HCT116 (cell line): ENCODE measurements around the gene DOCK9. TPM values are rescaled to one million over a fixed set of nuclear protein-coding genes. Genes with fewer than 3 reads are reported as not detected.

ENCODE experiments used
- ATAC-seq: fragments of 200-7000 bp; cut with Tn5 transposase; 2 replicates; pipeline ENCODE4 v1.9.1; 2020; ENCODE audit warnings: mild to moderate bottlenecking, moderate library complexity
- BruUV-seq: library from RNA; stranded (reverse); fragments of 400-500 nt; replicated peaks from 2 replicates; lab custom pipeline; 2021; lab: Mats Ljungman, UMichigan
- CTCF ChIA-PET: fragments of 300-600 bp; sonication (Branson Sonifier 250); formaldehyde crosslinking; loops from one replicate; lab custom pipeline; 2021; ENCODE audit warnings: antibody characterized with exemption; lab: Charles Lee
- POLR2A ChIA-PET: fragments of 300-600, 350-600 bp; sonication (Branson Sonifier 250); formaldehyde crosslinking; loops from one replicate; lab custom pipeline; 2021; ENCODE audit warnings: antibody characterized with exemption; lab: Charles Lee
- RAD21 ChIA-PET, 2 experiments: fragments of 300-600 bp; sonication (Branson Sonifier 250); formaldehyde crosslinking; loops; one replicate each; lab custom pipeline; 2023; ENCODE audit warnings: low total read pairs in 2 of 2; ENCODE audit not compliant: uncharacterized antibody in 2 of 2, unreplicated experiment in 2 of 2, low non-redundant PET in 1 of 2; lab: Charles Lee
- DNase-seq: peaks from one replicate; pipeline ENCODE4 v3.0.0-alpha.2; 2010; ENCODE audit warnings: low read depth, low spot score
- H2AFZ ChIP-seq: fragments of 200-600 bp; shearing (Covaris generic), sonication (generic); 2 replicates; pipeline ENCODE4 v1.6.1; 2017; ENCODE audit warnings: low read depth, mixed run types, mixed read lengths, antibody characterized with exemption, low read length; ENCODE audit not compliant: poor library complexity, severe bottlenecking
- H3K27ac ChIP-seq: 2 replicates; pipeline ENCODE4 v1.5.1; 2012; ENCODE audit warnings: low read depth, low read length
- H3K27me3 ChIP-seq: fragments of 200-600 bp; sonication (generic); 2 replicates; pipeline ENCODE4 v1.6.1; 2016; ENCODE audit warnings: mixed run types, low read length, mixed read lengths; ENCODE audit not compliant: insufficient read depth
- H3K36me3 ChIP-seq, 2 experiments: fragments of 200-500 bp in 1 of 2; fragments of 200-600 bp in 1 of 2; sonication (Bioruptor generic) in 1 of 2; sonication (generic) in 1 of 2; 2 replicates each; pipeline versions ENCODE4 v1.5.1 to v1.6.1; 2014 to 2016; ENCODE audit warnings: low read length in 2 of 2, inconsistent platforms in 1 of 2, mixed read lengths in 1 of 2, mixed run types in 1 of 2; ENCODE audit not compliant: insufficient read depth in 2 of 2, control insufficient read depth in 1 of 2
- H3K4me1 ChIP-seq, 2 experiments: fragments of 200-600 bp in 1 of 2; sonication (generic) in 1 of 2; 2 replicates each; pipeline versions ENCODE4 v1.5.1 to v1.6.1; 2012 to 2017; ENCODE audit warnings: low read length in 2 of 2, inconsistent platforms in 1 of 2, mild to moderate bottlenecking in 1 of 2, mixed read lengths in 1 of 2, mixed run types in 1 of 2, moderate library complexity in 1 of 2; ENCODE audit not compliant: insufficient read depth in 2 of 2, control insufficient read depth in 1 of 2
- H3K4me2 ChIP-seq: fragments of 200-600 bp; sonication (generic); 2 replicates; pipeline ENCODE4 v1.6.1; 2017; ENCODE audit warnings: mixed run types, low read length, mixed read lengths
- H3K4me3 ChIP-seq, 2 experiments: fragments of 200-600 bp in 1 of 2; sonication (generic) in 1 of 2; replicated peaks in 1 of 2; 2 replicates each; pipeline ENCODE4 v1.5.1; 2011 to 2016; ENCODE audit warnings: low read length in 2 of 2, control low read depth in 1 of 2, low read depth in 1 of 2, mild to moderate bottlenecking in 1 of 2, mixed read lengths in 1 of 2, mixed run types in 1 of 2
- H3K79me2 ChIP-seq: fragments of 200-600 bp; sonication (generic); 2 replicates; pipeline ENCODE4 v1.6.1; 2017; ENCODE audit warnings: mild to moderate bottlenecking, mixed run types, low read length, moderate library complexity, mixed read lengths; ENCODE audit not compliant: insufficient read depth
- H3K9ac ChIP-seq: fragments of 200-600 bp; sonication (generic); 2 replicates; pipeline ENCODE4 v1.6.1; 2016; ENCODE audit warnings: low read length, mixed read lengths
- H3K9me2 ChIP-seq: fragments of 200-600 bp; sonication (generic), shearing (Covaris generic); 2 replicates; pipeline ENCODE4 v1.6.1; 2017; ENCODE audit warnings: mixed run types, mild to moderate bottlenecking, moderate library complexity; ENCODE audit not compliant: insufficient read depth
- H3K9me3 ChIP-seq, 2 experiments: fragments of 200-500 bp in 1 of 2; fragments of 200-600 bp in 1 of 2; sonication (Bioruptor generic) in 1 of 2; sonication (generic) in 1 of 2; 2 replicates each; pipeline ENCODE4 v1.6.1; 2014 to 2017; ENCODE audit warnings: low read length in 2 of 2, mixed read lengths in 2 of 2, inconsistent platforms in 1 of 2, low read depth in 1 of 2, mild to moderate bottlenecking in 1 of 2, mixed run types in 1 of 2, moderate library complexity in 1 of 2; ENCODE audit not compliant: control insufficient read depth in 1 of 2, insufficient read depth in 1 of 2
- H4K20me1 ChIP-seq: fragments of 200-600 bp; sonication (generic), shearing (Covaris generic); 2 replicates; pipeline ENCODE4 v1.6.1; 2017; ENCODE audit warnings: mixed run types, mild to moderate bottlenecking, moderate library complexity; ENCODE audit not compliant: insufficient read depth
- CBX3 ChIP-seq: IDR thresholded peaks from 2 replicates; pipeline ENCODE4 v1.6.1; 2012; ENCODE audit warnings: low read depth
- EZH2phosphoT487 ChIP-seq: fragments of 200-600 bp; IDR thresholded peaks from 2 replicates; pipeline ENCODE4 v1.6.1; 2018; ENCODE audit warnings: antibody characterized with exemption, borderline replicate concordance
- POLR2AphosphoS5 ChIP-seq: IDR thresholded peaks from 2 replicates; pipeline ENCODE4 v1.6.1; 2011; ENCODE audit warnings: mild to moderate bottlenecking, low read depth, low read length, moderate library complexity
- RAD21 ChIP-seq: IDR thresholded peaks from 2 replicates; pipeline ENCODE4 v1.6.1; 2012; ENCODE audit warnings: low read depth, mild to moderate bottlenecking
- SP1 ChIP-seq: IDR thresholded peaks from 2 replicates; pipeline ENCODE4 v1.6.1; 2012; ENCODE audit warnings: low read depth
- YY1 ChIP-seq: IDR thresholded peaks from 2 replicates; pipeline ENCODE4 v1.6.1; 2011; ENCODE audit warnings: low read length, low read depth, moderate library complexity, mild to moderate bottlenecking; ENCODE audit not compliant: insufficient replicate concordance; ENCODE audit errors: extremely low read depth
- intact Hi-C: fragments of 100-400 bp; cut with micrococcal nuclease; formaldehyde crosslinking; loops from 2 replicates; pipeline ENCODE4 v1.10.0; 2022
- total RNA-seq: library from RNA; stranded (reverse); gene quantifications from one replicate; pipeline ENCODE4 v1.2.1, GENCODE V29; 2021; ENCODE audit not compliant: unreplicated experiment
- TF ChIP-seq, protein P1 (sequence below): IDR thresholded peaks from 2 replicates; pipeline ENCODE4 v1.6.1; 2012; ENCODE audit warnings: low read depth
- TF ChIP-seq, protein P2 (sequence below): IDR thresholded peaks from 2 replicates; pipeline ENCODE4 v1.6.1; 2011; ENCODE audit warnings: mild to moderate bottlenecking, low read length, moderate library complexity; ENCODE audit not compliant: insufficient replicate concordance; ENCODE audit errors: extremely low read depth

Gene DOCK9
- total RNA-seq, 1 experiment from 2014 or later = 58.8 TPM

DNA sequence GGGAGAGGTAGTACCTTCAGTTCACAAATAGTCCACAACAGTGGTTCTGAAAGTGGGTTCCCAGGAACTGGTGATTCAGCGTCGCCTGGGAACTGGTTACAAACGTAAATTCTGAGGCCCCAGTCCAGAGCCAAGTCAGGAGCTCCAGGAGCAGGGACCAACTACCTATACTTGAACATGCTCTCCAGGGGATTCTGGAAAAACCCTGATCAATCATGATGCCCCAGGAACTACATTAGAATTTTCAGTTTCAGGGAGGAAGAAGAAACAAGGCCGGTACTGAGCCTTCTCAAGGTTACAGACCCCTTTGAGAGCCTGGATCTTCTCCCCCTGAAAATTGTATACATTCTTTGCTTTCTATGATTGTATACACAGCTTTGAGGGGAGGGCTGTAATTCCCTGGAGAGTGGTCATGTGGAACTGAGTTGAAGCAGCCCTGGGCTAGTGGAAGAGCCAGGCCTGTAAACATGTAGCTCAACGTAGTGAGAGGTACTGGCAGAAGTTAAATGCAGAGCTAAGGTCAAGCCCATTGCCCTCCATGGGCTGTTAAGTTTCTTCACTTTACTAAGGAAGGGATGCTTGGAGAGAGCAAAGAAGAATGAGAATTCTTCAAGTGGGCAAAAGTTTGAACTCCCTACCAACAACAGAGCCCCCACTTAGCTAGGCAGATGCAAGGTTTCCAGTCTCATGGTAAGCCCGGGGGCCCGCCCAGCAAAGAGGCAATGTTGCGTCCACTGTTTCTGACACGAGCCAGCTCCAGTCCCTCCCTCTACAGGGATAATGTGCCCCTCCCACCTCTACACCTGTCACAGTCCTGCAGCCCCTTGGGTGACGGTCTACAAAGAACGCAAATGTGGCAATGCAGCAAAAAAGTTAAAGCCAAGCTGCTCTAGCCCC lies 17.0 kb downstream of the DOCK9 start:
- Histone ChIP-seq H3K9me2 (no peaks in the 10 kb centered on the region), H3K27ac (no peak overlapping the region), H3K4me1 (peaks cover 0 to 5% of the 10 kb centered on the region in 2 experiments; a peak in 1 of 4 replicates), H3K9ac (no peak overlapping the region), H2AFZ (no peak overlapping the region), H3K79me2 (no peaks in the 10 kb centered on the region), H3K4me2 (no peak overlapping the region), H3K4me3 (no peak overlapping the region), H3K9me3 (no peaks in the 10 kb centered on the region), H4K20me1 (no peaks in the 10 kb centered on the region), H3K36me3 (no peaks in the 10 kb centered on the region), H3K27me3 (no peaks in the 10 kb centered on the region)
- intact Hi-C loops = no loop called here
- no peak for DNase-seq
- RAD21 ChIA-PET = no interaction called here
- ATAC-seq = no peak
- POLR2A ChIA-PET = no interaction called here
- TF ChIP-seq RAD21 = no peak
- TF ChIP-seq POLR2AphosphoS5 = no peak
- no peak for TF ChIP-seq CBX3
- TF ChIP-seq SP1 = no peak
- TF ChIP-seq, protein P1, sequence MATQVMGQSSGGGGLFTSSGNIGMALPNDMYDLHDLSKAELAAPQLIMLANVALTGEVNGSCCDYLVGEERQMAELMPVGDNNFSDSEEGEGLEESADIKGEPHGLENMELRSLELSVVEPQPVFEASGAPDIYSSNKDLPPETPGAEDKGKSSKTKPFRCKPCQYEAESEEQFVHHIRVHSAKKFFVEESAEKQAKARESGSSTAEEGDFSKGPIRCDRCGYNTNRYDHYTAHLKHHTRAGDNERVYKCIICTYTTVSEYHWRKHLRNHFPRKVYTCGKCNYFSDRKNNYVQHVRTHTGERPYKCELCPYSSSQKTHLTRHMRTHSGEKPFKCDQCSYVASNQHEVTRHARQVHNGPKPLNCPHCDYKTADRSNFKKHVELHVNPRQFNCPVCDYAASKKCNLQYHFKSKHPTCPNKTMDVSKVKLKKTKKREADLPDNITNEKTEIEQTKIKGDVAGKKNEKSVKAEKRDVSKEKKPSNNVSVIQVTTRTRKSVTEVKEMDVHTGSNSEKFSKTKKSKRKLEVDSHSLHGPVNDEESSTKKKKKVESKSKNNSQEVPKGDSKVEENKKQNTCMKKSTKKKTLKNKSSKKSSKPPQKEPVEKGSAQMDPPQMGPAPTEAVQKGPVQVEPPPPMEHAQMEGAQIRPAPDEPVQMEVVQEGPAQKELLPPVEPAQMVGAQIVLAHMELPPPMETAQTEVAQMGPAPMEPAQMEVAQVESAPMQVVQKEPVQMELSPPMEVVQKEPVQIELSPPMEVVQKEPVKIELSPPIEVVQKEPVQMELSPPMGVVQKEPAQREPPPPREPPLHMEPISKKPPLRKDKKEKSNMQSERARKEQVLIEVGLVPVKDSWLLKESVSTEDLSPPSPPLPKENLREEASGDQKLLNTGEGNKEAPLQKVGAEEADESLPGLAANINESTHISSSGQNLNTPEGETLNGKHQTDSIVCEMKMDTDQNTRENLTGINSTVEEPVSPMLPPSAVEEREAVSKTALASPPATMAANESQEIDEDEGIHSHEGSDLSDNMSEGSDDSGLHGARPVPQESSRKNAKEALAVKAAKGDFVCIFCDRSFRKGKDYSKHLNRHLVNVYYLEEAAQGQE = no peak
- TF ChIP-seq YY1 = no peak
- TF ChIP-seq, protein P2, sequence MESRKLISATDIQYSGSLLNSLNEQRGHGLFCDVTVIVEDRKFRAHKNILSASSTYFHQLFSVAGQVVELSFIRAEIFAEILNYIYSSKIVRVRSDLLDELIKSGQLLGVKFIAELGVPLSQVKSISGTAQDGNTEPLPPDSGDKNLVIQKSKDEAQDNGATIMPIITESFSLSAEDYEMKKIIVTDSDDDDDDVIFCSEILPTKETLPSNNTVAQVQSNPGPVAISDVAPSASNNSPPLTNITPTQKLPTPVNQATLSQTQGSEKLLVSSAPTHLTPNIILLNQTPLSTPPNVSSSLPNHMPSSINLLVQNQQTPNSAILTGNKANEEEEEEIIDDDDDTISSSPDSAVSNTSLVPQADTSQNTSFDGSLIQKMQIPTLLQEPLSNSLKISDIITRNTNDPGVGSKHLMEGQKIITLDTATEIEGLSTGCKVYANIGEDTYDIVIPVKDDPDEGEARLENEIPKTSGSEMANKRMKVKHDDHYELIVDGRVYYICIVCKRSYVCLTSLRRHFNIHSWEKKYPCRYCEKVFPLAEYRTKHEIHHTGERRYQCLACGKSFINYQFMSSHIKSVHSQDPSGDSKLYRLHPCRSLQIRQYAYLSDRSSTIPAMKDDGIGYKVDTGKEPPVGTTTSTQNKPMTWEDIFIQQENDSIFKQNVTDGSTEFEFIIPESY = no peak
- no peak for TF ChIP-seq EZH2phosphoT487
- no TSS peak for BruUV-seq
- CTCF ChIA-PET = no interaction called here
